T follicular helper cell (primary cell): ENCODE data around the gene TMEM86A.
"Not testable (repeated sequence)": the region's sequence is repeated elsewhere in the genome, so short reads cannot be mapped to it uniquely, and the experiment has no call there.

Source experiments
- DNase-seq: peaks from one replicate; pipeline ENCODE4 v3.0.0-alpha.2; 2020; ENCODE audit warnings: low read depth
- total RNA-seq, 2 experiments: gene quantifications; one replicate each; lab custom pipeline; 2026; lab: John Stamatoyannopoulos, UW

TMEM86A gene
- 0.65 to 2.4 reads per million in 2 experiments for total RNA-seq

GRCh38 chr11:18698341-18699268, at the start of gene TMEM86A:
TMEM86A (plus strand) TSS chr11:18698779; CDS start chr11:18698887, 108 bp downstream.
- peak; percentile 85 for DNase-seq

DNA sequence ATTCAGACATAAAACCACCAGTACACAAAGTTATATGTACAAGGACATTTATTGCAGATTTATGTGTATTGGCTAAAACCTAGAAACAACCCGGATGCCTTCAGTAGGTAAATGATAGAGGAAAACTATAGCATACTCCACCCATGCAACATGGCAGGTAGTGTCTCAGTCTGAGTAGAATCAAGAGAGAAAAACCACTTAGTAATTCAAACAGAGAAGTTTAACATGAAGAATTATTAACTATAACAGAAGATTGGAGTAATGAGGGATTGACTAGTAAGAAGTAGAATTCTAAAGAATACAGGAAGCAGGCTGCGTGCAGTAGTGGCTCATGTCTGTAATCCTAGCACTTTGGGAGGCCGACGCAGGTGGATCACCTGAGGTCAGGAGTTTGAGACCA, 48.2 kb upstream of the TMEM86A start:
- DNase-seq, result no peak

DNA sequence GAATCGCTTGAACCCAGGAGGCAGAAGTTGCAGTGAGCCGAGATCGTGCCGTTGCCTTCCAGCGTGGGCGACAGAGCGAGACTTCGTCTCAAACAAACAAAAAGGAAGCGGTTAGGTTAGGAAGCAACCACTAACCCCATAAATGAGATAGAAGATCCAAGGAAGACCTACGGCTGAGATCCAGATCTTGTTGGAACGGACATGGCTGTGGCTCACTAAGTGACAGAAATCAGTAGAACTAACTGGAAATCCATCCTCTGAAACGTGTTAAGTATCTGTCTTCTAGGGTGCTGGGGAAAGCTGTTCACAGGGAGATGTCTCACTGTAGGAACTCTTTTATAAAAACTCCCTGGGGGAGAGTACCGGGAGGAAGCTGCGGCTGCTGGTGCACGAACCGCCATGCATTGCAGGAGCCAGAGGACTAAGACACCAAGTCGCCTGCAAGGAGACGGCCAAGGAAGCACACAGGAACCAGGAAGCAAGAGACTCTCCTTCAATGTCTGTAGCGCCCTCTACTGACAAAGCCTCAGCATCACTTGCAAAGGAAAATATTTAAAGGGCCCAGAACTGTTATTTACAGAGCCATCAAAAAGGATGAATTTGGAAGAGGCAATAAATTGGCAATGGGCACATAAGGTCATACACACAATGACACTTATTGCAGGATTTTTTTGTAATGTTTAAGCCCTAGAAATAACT, 47.6 kb upstream of the TMEM86A start:
- peak; percentile 9 for DNase-seq

DNA sequence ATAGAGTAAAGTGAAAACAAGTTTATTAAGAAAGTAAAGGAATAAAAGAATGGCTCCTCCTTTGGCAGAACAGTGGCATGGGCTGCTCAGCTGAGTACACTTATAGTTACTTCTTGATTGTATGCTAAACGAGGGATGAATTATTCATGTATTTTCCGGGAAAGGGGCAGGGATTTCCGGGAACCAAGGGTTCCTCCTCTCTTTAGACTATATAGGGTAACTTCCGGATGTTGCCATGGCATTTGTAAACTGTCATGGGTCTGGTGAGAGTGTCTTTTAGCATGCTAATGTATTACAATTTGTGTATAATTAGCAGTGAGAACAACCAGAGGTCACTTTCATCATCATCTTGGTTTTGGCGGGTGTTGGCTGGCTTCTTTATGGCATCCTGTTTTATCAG, 40.9 kb upstream of the TMEM86A start:
- DNase-seq, result no peak

GRCh38 chr11:18665353-18665872, 33.2 kb upstream of the TMEM86A start:
- not testable (repeated sequence) for DNase-seq

DNA sequence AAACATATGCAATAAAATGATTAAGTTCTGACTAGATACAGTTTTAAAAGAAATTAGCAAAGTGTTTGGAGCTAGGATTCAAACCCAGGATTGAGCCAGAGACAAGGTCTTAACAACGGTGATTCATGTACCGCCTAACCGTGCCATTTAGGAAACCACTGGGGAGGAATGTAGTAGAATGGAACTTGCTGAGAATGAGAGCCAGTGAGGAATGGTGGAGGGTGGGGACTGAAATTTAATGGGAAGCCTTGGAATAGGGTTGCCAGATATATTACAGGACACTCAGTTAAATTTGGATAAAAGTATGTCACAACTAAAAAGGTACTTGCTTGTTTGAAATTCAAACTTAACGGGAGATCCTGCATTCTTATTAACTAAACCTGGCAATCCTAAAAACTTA, 30.4 kb upstream of the TMEM86A start:
- no peak for DNase-seq

- no peak for DNase-seq
Measured at GRCh38 chr11:18669219-18669596, 29.4 kb upstream of the TMEM86A start.

GRCh38 chr11:18669711-18670110, 28.9 kb upstream of the TMEM86A start:
- DNase-seq, result no peak

GRCh38 chr11:18671246-18671645, 27.3 kb upstream of the TMEM86A start:
- no peak for DNase-seq

GRCh38 chr11:18672209-18672608, 26.4 kb upstream of the TMEM86A start:
- DNase-seq, result peak; percentile 51

DNA sequence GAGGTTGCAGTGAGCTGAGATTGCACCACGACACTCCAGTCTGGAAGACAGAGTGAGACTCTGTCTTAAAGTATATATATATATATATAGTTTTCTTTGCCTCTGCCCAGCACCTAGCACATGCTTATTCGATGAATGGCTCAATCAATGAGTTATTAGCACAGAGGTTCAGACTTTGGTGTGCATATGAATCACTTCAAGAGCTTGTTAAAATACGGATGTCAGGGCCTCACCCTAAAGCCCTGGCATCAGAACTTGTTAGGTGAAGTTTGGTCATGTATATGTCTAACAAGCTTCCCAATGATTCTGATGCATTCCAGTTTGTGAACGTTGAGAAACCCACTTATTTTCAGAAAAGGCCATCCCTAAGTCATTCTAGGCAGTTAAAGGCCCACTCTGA, 21.8 kb upstream of the TMEM86A start:
- DNase-seq, result no peak

DNA sequence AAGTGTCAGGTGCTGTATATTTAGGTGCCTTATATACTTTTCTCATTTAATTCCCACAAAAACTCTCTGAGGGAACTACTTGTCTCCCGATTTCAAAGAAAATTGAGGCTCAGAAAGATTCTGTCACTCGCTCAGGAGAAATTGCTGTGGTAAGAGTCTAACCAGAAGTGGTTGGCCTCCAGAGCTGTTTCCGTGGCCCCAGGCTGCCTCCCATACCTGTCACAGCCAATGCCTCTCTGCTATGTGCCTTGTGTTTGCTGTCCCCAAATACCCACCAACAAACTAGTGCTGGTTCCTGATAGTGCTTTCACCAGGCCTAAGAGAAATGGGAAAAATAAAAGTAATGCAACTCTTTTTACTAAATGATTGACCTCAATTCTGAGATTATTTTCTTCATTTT, 21.0 kb upstream of the TMEM86A start:
- DNase-seq, result no peak

GRCh38 chr11:18681949-18682348, 16.6 kb upstream of the TMEM86A start:
- DNase-seq, result not testable (repeated sequence)

- DNase-seq, result no peak
Measured at GRCh38 chr11:18682466-18682865, 16.1 kb upstream of the TMEM86A start.

- DNase-seq, result no peak
Measured at GRCh38 chr11:18684267-18684666, 14.3 kb upstream of the TMEM86A start.

DNA sequence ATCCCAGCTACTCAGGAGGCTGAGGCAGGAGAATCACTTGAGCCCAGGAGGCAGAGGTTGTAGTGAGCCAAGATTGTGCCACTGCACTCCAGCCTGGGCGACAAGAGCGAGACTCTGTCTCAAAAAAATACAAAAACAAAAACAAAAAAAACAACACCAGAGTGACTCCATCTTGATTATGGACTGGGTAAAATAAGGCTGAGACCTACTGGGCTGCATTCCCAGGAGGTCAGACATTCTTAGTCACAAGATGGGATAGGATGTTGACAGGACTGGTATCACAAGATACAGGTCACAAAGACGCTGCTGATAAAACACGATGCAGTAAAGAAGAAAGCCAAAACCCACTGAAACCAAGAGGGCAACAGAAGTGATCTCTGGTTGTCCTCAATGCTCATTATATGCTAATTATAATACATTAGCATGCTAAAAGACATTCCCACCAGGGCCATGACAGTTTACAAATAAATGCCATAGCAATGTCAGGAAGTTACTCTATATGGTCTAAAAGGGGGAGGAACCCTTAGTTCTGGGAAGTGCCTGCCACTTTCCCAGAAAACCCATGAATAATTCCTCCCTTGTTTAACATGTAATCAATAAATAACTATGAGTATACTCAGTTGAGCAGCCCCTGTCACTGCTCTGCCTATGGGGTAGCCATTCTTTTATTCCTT, 7.0 kb upstream of the TMEM86A start:
- DNase-seq, result not testable (repeated sequence)

- no peak for DNase-seq
Measured at GRCh38 chr11:18692941-18693760, 5.4 kb upstream of the TMEM86A start.

DNA sequence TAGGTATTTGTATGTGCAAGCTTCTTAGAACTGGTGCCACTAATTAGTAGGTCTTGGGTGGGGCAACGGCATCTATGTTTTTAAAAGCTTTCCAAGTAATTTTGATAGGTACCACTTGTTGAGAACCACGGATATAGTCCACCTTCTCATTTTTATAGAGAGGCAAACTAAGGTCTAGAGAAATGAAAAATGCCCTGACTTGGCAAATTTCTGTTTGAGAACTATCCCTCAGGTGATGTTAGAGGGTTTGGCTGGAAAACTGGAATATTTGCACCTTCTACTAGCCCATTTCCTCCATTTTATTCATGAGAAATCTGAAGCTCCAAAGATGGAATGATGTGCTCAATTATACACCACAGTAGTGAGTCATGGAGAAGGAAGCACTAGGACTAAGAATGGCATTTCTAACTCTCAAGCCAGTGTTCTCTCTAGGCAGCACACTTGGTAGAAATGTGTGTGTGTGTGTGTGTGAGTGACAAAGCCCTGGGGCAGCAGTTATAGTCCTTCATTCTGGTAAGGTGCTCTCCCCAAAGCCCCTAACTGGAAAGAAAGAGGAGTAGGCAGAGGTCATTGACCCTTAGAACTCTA, 1.8 kb upstream of the TMEM86A start:
- DNase-seq, result no peak

DNA sequence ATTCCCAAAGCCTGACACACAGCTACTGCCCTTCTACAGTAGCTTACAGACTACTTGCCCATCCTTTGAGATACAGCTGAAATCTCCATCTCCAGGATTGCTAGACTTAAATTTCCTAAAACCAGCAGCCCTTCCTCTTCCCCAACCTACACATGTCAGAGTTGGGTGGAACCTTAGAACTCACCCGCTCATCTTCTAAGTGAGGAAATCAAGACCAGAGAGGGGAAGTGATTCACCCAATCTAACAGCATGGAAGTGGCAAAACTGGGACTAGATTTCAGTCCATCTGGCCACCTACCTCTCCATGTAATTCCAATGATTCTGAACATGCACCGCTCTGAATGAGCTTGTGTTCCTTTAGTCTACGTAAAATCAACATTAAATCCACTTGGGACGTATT, 1.0 kb upstream of the TMEM86A start:
- DNase-seq, result no peak

GRCh38 chr11:18699269-18699596, 654 bp downstream of the TMEM86A start:
- no peak for DNase-seq

GRCh38 chr11:18699848-18700261, 1.3 kb downstream of the TMEM86A start:
- DNase-seq, result no peak
